Hematopoietic multipotent progenitor cell treated with erythropoietin and hydrocortisone succinate and interleukin-3 and kit ligand, for 15 days (in vitro differentiated cells): ENCODE measurements around the gene NEO1.

ENCODE experiments used
- DNase-seq: peaks from one replicate; pipeline ENCODE4 v3.0.0-alpha.2; 2015; ENCODE audit warnings: low spot score

Gene NEO1, protein sequence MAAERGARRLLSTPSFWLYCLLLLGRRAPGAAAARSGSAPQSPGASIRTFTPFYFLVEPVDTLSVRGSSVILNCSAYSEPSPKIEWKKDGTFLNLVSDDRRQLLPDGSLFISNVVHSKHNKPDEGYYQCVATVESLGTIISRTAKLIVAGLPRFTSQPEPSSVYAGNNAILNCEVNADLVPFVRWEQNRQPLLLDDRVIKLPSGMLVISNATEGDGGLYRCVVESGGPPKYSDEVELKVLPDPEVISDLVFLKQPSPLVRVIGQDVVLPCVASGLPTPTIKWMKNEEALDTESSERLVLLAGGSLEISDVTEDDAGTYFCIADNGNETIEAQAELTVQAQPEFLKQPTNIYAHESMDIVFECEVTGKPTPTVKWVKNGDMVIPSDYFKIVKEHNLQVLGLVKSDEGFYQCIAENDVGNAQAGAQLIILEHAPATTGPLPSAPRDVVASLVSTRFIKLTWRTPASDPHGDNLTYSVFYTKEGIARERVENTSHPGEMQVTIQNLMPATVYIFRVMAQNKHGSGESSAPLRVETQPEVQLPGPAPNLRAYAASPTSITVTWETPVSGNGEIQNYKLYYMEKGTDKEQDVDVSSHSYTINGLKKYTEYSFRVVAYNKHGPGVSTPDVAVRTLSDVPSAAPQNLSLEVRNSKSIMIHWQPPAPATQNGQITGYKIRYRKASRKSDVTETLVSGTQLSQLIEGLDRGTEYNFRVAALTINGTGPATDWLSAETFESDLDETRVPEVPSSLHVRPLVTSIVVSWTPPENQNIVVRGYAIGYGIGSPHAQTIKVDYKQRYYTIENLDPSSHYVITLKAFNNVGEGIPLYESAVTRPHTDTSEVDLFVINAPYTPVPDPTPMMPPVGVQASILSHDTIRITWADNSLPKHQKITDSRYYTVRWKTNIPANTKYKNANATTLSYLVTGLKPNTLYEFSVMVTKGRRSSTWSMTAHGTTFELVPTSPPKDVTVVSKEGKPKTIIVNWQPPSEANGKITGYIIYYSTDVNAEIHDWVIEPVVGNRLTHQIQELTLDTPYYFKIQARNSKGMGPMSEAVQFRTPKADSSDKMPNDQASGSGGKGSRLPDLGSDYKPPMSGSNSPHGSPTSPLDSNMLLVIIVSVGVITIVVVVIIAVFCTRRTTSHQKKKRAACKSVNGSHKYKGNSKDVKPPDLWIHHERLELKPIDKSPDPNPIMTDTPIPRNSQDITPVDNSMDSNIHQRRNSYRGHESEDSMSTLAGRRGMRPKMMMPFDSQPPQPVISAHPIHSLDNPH (N-terminal part only)

DNA sequence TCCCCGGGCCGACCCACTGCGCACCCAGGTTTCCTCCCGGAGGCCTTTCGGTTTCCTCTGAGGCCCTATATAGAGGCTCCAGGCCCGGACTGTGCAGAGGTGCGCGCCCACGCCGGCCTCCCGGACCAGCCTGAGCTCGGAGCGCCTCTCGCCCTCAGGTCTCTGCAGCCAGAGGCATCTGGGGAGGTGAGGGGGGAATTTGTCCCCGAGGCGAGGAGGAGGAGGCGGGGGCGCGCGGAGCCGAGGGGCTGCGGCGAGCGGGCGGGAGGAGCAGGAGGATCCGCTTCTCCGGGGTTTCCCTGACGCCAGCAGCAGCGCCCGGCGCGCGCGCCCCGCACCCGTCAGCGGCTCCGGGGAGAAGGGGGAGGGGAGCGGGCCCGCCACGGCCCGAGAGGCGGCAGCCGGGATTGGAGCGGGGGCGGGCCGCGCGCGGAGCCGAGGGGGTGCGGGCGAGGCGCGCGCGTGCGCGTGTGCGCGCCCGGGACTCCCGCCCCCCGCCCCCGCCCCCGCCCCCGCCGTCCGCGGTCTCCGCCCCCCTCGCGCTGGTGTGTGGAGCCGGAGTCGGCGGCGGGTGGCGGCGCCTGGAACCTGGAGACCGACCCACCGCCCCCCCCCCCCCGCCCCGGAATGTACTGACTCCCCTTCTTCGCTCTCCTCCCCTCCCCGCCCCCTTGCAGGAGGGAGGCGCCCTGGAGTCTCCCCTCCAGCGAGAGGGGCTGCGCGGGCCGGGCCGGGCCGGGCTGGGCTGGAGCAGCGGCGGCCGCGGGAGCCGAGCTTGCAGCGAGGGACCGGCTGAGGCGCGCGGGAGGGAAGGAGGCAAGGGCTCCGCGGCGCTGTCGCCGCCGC lies at the start of gene NEO1:
Gene NEO1, plus strand, starts transcription at position 657 of the 846 bp plus-strand sequence. CDS start 213 bp downstream, outside the sequence.
- DNase-seq: no peak

GRCh38 chr15:73004462-73004861 lies 47.8 kb upstream of the NEO1 start:
- DNase-seq: no peak

- no peak for DNase-seq
Observed at GRCh38 chr15:73005032-73005431, 47.2 kb upstream of the NEO1 start.

GRCh38 chr15:73005446-73005845 lies 46.8 kb upstream of the NEO1 start:
- no peak for DNase-seq

DNA sequence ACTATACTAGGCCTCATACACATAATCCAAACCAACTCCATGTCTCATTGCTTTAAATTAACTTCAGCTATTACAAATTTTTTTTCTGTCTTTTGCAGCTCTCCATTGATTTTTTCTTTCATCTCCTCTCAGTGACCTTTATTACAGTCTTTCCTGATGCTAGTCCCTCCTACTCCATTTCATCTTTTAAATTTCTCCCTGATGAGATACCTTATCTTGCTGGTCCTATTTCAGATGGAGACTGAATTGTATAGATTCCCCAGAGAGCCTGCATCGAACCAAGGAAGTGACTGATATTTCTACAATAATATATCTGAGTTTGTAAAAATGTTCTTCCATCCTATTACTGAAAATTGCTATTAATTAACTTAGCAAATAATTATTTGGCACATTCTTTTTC lies 45.7 kb upstream of the NEO1 start:
- DNase-seq: no peak

DNA sequence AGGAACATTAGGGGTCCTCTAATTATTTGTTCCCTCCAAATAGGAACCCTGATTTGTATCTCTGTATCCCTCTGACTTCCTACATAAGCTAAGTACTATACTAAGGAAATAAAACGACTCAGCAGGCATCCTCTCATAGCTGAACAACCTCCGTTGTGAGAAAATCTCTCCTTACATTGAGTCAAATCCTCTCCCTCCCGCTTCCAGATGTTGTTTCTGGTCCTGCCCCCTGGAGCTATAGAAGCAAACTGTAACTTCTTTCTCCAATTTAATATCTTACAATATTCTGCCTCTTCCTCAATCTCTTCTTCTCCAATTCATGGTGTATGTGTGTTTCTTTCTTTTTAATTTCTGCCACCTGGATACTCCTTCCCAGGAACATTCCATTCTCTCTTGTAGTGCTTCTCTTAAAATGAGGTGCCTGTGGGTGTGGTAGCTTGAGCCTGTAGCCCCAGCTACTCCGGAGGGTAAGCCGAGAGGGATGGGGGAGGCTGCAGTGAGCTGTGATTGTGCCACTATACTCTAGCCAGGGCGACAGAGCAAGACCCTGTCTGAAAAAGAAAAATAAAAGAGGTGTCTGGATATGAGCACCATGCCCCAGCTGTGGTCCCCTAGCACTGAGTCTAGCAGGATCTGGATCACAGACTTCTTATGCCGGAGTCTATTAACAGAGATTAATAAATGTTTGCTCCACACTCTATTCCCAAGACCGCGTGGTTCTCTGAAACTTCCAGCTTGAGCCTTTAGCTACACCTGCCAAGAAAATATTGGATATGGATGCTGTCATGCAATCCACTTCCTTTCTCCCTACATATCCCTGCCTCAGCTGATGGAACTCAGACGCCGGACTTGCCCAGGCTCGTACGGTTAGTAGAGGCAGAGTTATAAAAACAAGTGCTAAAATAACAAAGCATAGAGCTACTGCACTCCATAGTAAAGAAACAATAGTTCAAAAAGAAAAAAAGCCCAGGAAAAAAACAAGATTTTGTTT lies 42.9 kb upstream of the NEO1 start:
- DNase-seq: no peak

- no peak for DNase-seq
Observed at GRCh38 chr15:73010154-73011152, 41.8 kb upstream of the NEO1 start.

GRCh38 chr15:73014904-73015303 lies 37.4 kb upstream of the NEO1 start:
- DNase-seq: no peak

- DNase-seq: no peak
Observed at GRCh38 chr15:73015493-73015892, 36.8 kb upstream of the NEO1 start.

GRCh38 chr15:73017987-73018386 lies 34.3 kb upstream of the NEO1 start:
- DNase-seq: no peak

- DNase-seq: no peak
Observed at GRCh38 chr15:73019154-73019553, 33.1 kb upstream of the NEO1 start.

- no peak for DNase-seq
Observed at GRCh38 chr15:73019601-73020146, 32.6 kb upstream of the NEO1 start.

DNA sequence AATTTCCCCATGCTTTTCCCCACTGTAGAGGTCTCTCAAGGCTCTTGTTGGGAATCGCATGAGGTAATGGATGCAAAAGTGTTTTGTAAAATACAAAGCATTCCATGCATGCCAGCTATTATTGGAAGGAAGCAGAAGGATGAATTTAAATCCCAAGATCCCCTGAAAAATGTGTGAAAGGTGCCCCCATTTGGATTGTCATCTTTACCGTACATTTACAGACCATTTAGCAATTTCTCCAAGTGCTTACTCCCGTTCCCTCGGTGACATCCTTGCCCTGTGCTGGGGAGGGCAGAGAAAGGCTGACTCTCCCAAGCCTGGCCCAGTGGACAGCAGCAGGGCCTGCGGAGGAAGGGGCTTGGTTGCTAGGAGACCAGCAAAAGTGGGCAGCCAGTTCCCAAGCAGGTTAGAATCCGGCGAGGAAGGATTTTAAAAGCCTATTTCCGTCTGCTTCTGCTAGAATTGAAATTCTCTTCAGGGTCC lies 31.1 kb upstream of the NEO1 start:
- no peak for DNase-seq

GRCh38 chr15:73022161-73022560 lies 30.1 kb upstream of the NEO1 start:
- no peak for DNase-seq

GRCh38 chr15:73023071-73023470 lies 29.2 kb upstream of the NEO1 start:
- no peak for DNase-seq

- no peak for DNase-seq
Observed at GRCh38 chr15:73024168-73024567, 28.1 kb upstream of the NEO1 start.

DNA sequence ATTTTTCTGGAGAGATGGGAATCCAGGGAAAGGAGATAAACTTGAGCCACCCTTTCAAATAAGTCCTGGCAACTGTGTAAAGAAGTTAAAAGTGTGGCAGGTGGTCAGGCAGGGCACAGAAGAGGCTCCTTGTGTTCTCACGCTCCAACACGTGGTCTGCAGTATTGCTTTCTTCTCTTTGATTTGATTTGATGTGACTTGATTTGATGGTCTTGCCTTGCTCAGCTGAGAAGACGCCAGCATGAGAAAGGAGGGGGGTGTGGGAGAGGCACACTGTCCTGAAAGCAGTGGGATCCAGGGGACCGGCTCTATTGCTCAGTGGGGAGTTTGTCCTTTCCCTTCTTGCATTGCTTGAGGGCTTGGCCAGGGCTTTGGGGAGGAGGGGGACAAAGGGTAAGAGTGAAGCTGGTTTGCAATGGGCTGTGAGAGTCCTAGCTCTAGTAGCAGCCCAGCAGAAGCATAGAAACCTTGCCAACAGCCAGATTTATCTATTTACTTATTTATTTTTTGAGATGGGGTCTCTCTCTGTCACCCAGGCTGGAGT lies 25.7 kb upstream of the NEO1 start:
- no peak for DNase-seq

DNA sequence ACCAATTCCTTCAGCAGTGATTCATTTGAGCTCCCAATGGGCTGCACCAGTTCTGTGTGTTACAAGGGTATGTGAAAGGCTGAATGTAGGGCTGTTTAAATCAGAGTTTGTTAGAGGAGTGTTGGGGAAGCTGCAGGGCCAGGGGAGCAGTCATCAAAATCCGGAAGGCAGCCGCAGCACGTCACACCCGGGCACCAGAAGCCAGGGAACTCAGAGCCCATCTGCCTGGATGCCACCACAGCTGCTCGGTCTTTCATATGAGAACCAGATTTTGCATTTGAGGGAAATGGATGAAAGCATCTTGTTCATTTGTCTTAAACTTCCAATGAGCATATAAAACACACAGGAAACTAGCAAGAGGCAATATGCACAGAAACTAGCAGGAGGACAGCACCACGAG lies 24.2 kb upstream of the NEO1 start:
- DNase-seq: no peak
